B cell (primary cell): ENCODE results near the gene MYO18A.

Source experiments
- CTCF ChIP-seq: fragments of 200-600 bp; IDR thresholded peaks from one replicate; pipeline ENCODE4 v1.8.0; 2022; ENCODE audit warnings: antibody characterized with exemption, mild to moderate bottlenecking
- EZH2 ChIP-seq: IDR thresholded peaks from 2 replicates; pipeline ENCODE4 v1.6.1; 2012; ENCODE audit warnings: borderline replicate concordance, low read depth, mild to moderate bottlenecking, moderate library complexity, low read length; ENCODE audit not compliant: insufficient read depth, poor library complexity, severe bottlenecking

GRCh38 chr17:29114141-29114540 lies 66.1 kb downstream of the MYO18A start:
- TF ChIP-seq EZH2 (no peak), CTCF (no peak)
